SH-SY5Y (cell line): ENCODE results near the gene POLR2C.

ENCODE experiments used
- GATA2 ChIP-seq: IDR thresholded peaks from 2 replicates; pipeline ENCODE4 v1.6.1; 2011; ENCODE audit warnings: mild to moderate bottlenecking, low read depth, low read length
- GATA3 ChIP-seq: IDR thresholded peaks from 2 replicates; pipeline ENCODE4 v1.6.1; 2011; ENCODE audit warnings: low read depth, mild to moderate bottlenecking, low read length, moderate library complexity

DNA sequence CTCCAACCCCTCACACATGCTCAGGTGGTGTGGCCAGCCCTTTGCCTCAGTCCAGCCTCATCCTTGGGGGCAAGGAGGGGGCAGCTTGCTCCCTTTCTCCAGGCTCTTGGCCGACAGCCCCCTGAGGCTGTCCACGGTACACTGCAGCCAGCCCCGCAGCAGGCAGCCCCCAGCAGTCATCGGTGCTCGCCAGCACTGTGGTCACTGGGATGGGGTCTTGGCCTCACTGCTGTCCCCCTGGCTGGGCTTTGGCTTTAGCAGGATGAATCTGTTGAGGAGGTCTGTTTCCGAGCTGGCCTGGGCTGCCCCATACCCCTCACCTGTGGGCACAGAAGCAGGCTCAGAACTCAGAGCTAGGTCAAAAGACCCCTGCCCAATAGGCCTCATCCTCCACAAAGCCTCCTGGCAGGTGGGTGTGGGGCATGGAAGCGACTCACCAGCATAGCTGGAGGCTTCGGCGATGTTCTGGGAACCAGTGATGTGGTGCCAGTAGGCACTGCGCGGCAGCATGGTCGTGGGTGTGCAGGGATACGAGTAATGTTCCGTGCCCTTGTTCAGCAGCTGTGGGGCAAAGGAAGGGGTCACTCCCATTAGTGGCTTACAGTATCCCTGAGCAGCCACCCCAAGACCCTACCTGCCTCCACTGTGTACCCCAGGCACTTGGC, 10.8 kb downstream of the POLR2C start:
- TF ChIP-seq GATA2 = no peak
- TF ChIP-seq GATA3 = no peak
